ENCODE results near the gene ADIPOR2.

ADIPOR2 gene

GRCh38 chr12:1800401-1801302, 109.8 kb downstream of the ADIPOR2 start:
- DNase-seq: no peak

DNA sequence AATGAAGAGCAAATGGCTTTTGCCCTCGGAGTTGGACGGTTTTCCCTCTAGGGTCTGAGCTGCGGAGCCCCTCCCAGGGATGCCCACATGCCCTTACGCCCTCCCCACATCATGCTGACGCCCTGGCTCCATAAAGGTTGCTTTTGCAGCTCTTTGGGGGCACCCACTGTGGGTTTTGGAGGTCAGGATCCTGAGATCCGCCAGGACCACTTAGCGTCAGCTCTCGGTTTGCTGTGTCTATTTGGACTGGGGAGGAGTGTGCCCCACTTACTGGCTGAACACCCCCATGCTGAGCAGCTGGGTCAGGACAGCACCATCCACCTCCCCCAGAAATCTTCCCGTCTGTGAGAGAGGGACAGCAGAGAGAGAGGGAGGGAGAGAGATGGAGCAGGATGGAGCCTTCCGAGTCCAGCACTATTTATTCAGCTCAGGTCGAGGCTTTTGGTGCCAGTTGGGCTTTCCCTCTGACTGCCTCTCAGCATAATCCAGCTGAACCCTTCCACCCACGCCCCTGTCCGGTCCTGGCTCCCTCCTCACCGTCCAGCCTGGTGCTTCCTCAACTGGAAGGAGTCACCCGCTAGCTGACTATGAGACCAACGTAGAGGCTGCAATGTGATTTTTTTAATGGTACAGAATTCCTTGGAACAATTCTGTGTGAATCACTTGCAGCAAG, 110.6 kb downstream of the ADIPOR2 start:
- no peak for DNase-seq

GRCh38 chr12:1803736-1804135, 112.9 kb downstream of the ADIPOR2 start:
- no peak for DNase-seq

- DNase-seq: peak; percentile 84
Observed at GRCh38 chr12:1804545-1805332, 113.9 kb downstream of the ADIPOR2 start.

GRCh38 chr12:1805441-1806081, 114.7 kb downstream of the ADIPOR2 start:
- peak; percentile 41 for DNase-seq

GRCh38 chr12:1806301-1807086, 115.6 kb downstream of the ADIPOR2 start:
- peak; percentile 53 for DNase-seq

- no peak for DNase-seq
Observed at GRCh38 chr12:1807087-1807860, 116.4 kb downstream of the ADIPOR2 start.

DNA sequence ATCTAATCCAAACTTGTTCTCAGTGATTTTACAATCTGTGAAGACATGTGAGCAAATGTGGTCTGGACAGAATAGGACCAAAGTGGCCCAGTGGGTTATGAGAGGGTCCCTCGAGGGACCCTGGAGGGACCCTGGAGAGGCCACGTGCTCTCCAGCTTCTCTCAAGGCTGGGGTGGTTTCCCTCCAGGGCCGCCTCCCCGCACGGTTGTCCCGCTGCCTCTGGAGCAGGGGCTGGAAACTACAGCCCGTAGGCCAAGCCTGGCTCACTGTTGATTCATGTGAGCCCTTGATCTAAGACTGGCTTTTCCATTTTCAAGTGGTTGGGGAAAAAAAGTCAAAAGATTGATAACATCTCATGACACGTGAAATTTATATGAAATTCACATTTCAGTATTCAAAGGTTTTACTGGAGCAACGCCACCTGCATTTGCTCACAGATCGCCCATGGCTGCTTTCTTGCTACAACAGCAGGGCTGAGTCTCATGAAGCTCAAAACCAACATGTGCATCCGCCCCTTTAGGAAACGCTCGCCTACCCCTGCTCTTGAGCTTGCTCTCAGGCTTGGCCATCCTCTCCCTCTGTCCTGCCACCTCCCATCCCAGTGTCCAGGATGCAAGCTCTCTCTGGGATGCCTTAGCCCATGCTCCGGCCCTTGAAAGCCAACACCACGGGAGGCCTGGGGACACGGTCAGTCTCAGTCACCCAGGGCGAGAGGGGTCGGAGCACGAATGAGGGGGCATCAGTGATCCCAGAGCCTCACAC, 117.3 kb downstream of the ADIPOR2 start:
- no peak for DNase-seq

DNA sequence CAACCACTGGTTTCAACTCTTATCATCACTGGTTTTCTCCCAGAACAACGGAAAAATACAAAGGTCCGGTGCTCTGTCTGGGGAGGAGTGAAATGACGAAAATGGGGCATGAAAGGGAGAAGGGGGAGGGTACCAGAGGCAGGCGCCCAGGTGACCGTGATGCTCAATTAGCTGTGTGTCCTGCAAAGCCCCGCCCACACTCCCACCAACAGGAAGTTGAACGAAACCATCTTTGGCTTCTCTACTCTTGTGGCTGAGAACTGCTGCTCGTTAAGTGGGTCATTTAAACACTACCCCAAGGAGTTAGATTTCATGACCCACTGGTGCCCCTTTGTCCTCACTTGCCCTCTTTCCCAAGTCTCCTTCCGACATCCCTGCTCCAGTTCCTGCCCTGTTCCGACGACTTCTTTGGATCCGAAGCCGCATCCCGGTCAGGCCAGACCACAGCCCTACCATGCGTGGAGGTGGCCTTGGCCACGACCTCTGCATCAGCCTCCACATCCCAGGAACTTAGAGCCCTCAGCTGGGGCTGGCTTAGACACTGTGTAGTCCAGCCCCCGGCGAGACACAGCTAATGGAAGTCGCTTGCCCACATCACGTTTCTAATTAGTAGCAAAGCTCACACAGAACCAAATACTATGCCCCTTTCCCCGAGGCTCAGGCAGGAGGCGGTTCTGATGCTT, 118.1 kb downstream of the ADIPOR2 start:
- no peak for DNase-seq

DNA sequence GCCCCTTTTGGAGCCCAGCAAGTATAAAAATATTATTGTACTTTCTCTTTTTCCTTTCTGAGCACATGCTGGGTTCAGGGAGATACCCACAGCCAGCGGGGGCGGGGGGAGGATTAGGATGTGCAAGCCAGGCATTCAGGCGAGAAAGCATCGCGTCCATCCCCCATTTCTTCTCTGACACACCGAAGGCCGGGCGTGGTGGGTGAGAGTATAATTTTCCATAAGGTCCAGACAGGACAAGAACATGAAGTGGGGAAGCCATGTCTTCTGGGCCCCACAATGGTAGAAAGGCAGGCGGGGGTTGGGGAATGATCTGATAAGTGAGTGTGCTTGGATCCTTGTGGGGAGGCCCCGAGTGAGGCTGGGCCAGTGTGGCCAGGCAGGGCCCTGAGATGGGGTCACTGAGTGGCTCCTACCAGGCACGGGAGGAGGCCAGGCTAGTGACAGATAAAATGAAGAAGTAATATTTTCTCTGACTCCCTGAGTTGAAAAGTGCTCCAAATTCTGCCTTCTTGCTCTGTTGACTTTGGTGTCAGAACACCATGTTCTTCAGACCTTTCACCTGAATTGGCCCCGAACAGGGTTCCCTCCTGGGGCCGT, 118.8 kb downstream of the ADIPOR2 start:
- no peak for DNase-seq

GRCh38 chr12:1810201-1810930, 119.5 kb downstream of the ADIPOR2 start:
- DNase-seq: no peak

- no peak for DNase-seq
Observed at GRCh38 chr12:1810931-1811280, 120.0 kb downstream of the ADIPOR2 start.

- DNase-seq: no peak
Observed at GRCh38 chr12:1811281-1811947, 120.5 kb downstream of the ADIPOR2 start.

GRCh38 chr12:1811948-1812291, 121.0 kb downstream of the ADIPOR2 start:
- no peak for DNase-seq

DNA sequence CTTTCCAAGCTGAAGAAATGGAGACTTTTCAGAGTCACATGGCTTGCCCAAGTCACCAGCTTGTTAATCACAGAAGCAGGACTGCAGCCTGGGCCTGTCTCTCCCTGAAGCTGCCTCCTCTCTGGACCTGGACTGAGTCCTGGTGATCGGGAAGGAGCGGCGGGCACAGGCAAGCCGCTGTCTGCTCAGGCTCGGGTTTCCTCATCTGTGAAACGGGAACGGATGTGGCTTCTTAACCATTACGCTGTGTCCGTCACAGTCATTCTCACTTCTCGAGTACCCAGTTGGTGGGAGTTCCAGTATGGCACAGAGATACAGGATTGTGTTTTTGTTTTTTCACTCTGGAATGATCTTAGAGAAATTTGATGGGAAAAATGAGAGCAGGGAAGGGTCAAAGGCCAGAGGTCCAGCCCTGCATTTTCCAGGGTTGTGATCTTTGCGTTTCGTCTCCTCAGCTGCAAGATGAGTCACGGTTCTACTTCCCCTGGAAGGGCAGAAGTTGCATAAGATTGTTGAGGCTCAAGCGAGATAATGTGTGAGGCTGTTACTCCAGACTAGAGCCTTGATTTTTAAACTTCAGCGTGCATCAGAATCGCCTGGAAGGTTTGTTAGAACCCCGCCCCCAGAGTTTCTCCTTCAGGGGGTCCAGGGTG, 121.9 kb downstream of the ADIPOR2 start:
- no peak for DNase-seq

GRCh38 chr12:1814266-1814665, 123.4 kb downstream of the ADIPOR2 start:
- no peak for DNase-seq

- DNase-seq: no peak
Observed at GRCh38 chr12:1815108-1815507, 124.2 kb downstream of the ADIPOR2 start.
